Measurements from ENCODE around the gene TMPRSS6. TPM values are rescaled to one million over a fixed set of nuclear protein-coding genes. Genes with fewer than 3 reads are reported as not detected.

TMPRSS6 gene
- total and polyA plus RNA-seq, 2 of the 13 experiments (the other 11 are each of a cell fraction or from before 2014, with no cell fraction given) = 4.2 to 4.8 TPM

DNA sequence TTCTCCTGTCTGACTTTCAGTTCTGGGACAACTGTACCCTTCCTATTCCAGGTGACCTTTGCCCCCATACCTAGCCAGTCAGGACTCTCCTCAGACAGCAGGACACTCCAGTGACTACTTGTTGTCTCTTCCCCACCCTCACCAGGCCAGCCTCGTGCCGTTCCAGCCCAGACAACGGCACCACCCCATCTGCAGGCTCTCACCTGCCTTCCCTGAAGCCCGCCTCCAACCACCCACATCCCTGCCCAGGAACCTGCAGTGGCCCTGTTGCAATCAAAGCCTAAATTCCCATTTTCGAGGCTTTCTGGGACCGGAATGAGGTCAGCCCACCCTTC lies 36.5 kb upstream of the TMPRSS6 start (continued):
- TF ChIP-seq, protein P1, sequence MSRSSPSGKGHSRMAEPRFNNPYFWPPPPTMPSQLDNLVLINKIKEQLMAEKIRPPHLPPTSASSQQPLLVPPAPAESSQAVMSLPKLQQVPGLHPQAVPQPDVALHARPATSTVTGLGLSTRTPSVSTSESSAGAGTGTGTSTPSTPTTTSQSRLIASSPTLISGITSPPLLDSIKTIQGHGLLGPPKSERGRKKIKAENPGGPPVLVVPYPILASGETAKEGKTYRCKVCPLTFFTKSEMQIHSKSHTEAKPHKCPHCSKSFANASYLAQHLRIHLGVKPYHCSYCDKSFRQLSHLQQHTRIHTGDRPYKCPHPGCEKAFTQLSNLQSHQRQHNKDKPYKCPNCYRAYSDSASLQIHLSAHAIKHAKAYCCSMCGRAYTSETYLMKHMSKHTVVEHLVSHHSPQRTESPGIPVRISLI (CRISPR knock-in tag; IDR thresholded peaks at IDR 0.05; ENCODE audit: borderline replicate concordance) = no peak
- TF ChIP-seq ESRRA (CRISPR knock-in tag; IDR thresholded peaks at IDR 0.05; ENCODE audit: low read depth) (no peak), ZNF776 (CRISPR knock-in tag; IDR thresholded peaks at IDR 0.05) (no peak), RFXANK (CRISPR knock-in tag; IDR thresholded peaks at IDR 0.05) (no peak), SNAI1 (CRISPR knock-in tag; IDR thresholded peaks at IDR 0.05; ENCODE audit: borderline replicate concordance) (no peak), ZNF484 (CRISPR knock-in tag; IDR thresholded peaks at IDR 0.05; ENCODE audit: borderline replicate concordance, low read depth) (no peak), TARDBP (CRISPR knock-in tag; IDR thresholded peaks at IDR 0.05) (no peak)

DNA sequence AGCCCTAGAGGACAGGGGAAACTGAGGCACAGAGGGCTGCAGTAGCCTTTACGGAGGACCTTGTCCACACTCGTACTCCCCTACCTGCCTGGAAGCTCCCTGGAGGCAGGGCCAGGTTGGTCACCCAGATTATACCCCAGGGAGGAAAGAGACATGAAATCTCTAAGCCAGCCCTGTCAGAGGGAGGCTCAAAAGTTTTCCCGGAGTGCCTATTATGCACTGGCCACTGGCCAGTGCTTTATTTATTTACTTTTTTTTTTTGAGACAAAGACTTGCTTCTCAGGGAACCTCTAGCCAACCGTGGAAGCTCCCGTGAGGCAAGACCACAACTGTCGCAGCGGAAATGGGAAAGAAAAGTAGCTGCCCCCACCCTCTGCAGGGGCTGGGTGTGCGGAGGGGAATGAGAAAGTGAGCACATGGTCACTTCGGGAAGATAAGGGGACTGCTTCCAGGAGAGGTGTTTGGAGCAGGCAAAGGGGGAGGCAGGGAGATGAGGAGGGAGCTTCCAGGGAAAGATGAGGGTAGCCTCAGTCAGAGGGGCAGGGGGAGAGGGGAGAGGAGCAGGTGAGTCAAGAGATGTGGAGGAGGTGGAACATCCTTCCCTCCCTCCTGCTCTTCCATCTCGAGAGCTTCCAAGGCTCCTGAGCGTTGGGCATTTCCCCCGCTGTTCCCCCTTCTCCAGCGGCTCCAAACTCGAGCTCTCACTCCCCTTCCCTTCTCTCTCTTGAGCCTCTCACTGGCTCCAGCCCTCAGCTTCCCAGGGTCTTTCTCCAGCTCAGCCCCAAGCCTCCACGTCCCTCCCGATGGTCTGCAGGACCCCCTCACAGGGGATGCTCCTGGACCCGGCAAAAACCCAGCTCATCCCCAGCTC lies 35.9 kb upstream of the TMPRSS6 start:
- WGBS (ENCODE audit: low lambda C conversion rate) = 18% methylated on average over 17 of the region's 17 CpGs
- in situ Hi-C loops (cut with HindIII; ENCODE audit: extremely low pct_ligation_motif_present, low pct_unique_long_range_greater_than_20kb) = no loop called here
- Histone ChIP-seq H3K79me2 (ENCODE audit: insufficient read depth, low read length) (no peaks in the 10 kb centered on the region), H3K9me3 (ENCODE audit: low read length) (no peaks in the 10 kb centered on the region), H3K27me3 (ENCODE audit: control insufficient read depth in 1 of 2, insufficient read depth in 2 of 2, low read length in 2 of 2) (peaks cover 5 to 38% of the 10 kb centered on the region in 2 experiments), H4K20me1 (ENCODE audit: insufficient read depth, low read length) (no peaks in the 10 kb centered on the region), H3K27ac (ENCODE audit: extremely low read length, insufficient read depth, low read length) (no peak overlapping the region), H3K9ac (ENCODE audit: insufficient read depth, low read depth, low read length) (no peak overlapping the region), H3K4me2 (ENCODE audit: low read depth, low read length) (no peak overlapping the region), H3K4me3 (replicated peaks in 1 of 3; ENCODE audit: insufficient read depth in 1 of 3, low read depth in 2 of 3, low read length in 3 of 3) (no peak overlapping the region), H3K36me3 (replicated peaks in 1 of 2; ENCODE audit: control insufficient read depth in 1 of 2, insufficient read depth in 2 of 2, low read length in 2 of 2) (no peaks in the 10 kb centered on the region), H2AFZ (ENCODE audit: low read length) (no peak overlapping the region), H3K4me1 (ENCODE audit: insufficient read depth, low read length) (0 out of 2 replicates have a peak, but pooled peaks cover 15% of the 10 kb centered on the region)
- ChIA-PET CTCF (ENCODE audit: low intra/inter-chr PET ratio, low total read pairs) (no interaction called here), POLR2A (no interaction called here)
- FAIRE-seq (no peak), DNase-seq (ENCODE audit: low spot score) (no peak), ATAC-seq (no peak)
- BruUV-seq (replicated peaks) = no TSS peak
- intact Hi-C loops (cut with micrococcal nuclease; ENCODE audit: unreplicated experiment) = loop anchor here (5.0 kb wide), 1 partner anchor 68 kb away; no protein-coding TSS in a partner anchor
- TF ChIP-seq ZSCAN12 (CRISPR knock-in tag; IDR thresholded peaks at IDR 0.05) (no peak), CENPT (CRISPR knock-in tag; IDR thresholded peaks at IDR 0.05; ENCODE audit: low read depth) (no peak), EHMT2 (IDR thresholded peaks at IDR 0.05; ENCODE audit: borderline replicate concordance, low read depth, low read length) (no peak), PHF21A (CRISPR knock-in tag; IDR thresholded peaks at IDR 0.05) (no peak), HDAC2 (CRISPR knock-in tag; IDR thresholded peaks at IDR 0.05) (no peak), POLR2A (IDR thresholded peaks at IDR 0.05; ENCODE audit: insufficient read depth in 1 of 2, low read depth in 2 of 2, low read length in 2 of 2) (no peak), SP2 (CRISPR knock-in tag; IDR thresholded peaks at IDR 0.05) (no peak)
- TF ChIP-seq, protein P2, sequence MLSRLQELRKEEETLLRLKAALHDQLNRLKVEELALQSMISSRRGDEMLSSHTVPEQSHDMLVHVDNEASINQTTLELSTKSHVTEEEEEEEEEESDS (CRISPR knock-in tag; IDR thresholded peaks at IDR 0.05; ENCODE audit: borderline replicate concordance) = no peak
- TF ChIP-seq, protein P3, sequence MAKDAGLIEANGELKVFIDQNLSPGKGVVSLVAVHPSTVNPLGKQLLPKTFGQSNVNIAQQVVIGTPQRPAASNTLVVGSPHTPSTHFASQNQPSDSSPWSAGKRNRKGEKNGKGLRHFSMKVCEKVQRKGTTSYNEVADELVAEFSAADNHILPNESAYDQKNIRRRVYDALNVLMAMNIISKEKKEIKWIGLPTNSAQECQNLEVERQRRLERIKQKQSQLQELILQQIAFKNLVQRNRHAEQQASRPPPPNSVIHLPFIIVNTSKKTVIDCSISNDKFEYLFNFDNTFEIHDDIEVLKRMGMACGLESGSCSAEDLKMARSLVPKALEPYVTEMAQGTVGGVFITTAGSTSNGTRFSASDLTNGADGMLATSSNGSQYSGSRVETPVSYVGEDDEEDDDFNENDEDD (CRISPR knock-in tag; IDR thresholded peaks at IDR 0.05; ENCODE audit: borderline replicate concordance) = no peak
- TF ChIP-seq, protein P4, sequence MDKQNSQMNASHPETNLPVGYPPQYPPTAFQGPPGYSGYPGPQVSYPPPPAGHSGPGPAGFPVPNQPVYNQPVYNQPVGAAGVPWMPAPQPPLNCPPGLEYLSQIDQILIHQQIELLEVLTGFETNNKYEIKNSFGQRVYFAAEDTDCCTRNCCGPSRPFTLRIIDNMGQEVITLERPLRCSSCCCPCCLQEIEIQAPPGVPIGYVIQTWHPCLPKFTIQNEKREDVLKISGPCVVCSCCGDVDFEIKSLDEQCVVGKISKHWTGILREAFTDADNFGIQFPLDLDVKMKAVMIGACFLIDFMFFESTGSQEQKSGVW (CRISPR knock-in tag; IDR thresholded peaks at IDR 0.05; ENCODE audit: borderline replicate concordance) = no peak
- TF ChIP-seq, protein P5, sequence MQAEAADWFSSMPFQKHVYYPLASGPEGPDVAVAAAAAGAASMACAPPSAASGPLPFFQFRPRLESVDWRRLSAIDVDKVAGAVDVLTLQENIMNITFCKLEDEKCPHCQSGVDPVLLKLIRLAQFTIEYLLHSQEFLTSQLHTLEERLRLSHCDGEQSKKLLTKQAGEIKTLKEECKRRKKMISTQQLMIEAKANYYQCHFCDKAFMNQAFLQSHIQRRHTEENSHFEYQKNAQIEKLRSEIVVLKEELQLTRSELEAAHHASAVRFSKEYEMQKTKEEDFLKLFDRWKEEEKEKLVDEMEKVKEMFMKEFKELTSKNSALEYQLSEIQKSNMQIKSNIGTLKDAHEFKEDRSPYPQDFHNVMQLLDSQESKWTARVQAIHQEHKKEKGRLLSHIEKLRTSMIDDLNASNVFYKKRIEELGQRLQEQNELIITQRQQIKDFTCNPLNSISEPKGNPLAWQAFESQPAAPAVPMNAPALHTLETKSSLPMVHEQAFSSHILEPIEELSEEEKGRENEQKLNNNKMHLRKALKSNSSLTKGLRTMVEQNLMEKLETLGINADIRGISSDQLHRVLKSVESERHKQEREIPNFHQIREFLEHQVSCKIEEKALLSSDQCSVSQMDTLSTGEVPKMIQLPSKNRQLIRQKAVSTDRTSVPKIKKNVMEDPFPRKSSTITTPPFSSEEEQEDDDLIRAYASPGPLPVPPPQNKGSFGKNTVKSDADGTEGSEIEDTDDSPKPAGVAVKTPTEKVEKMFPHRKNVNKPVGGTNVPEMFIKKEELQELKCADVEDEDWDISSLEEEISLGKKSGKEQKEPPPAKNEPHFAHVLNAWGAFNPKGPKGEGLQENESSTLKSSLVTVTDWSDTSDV (CRISPR knock-in tag; IDR thresholded peaks at IDR 0.05) = no peak
